Cardiac muscle cell (in vitro differentiated cells and primary cell): ENCODE data around the gene CXCR3. TPM values are rescaled to one million over a fixed set of nuclear protein-coding genes. Genes with fewer than 3 reads are reported as not detected.
A peak's percentile ranks its signal among the peaks of the same experiment; 100 is the strongest.
"Not testable (repeated sequence)": the region's sequence is repeated elsewhere in the genome, so short reads cannot be mapped to it uniquely, and the experiment has no call there.

ENCODE experiments used
- DNase-seq, 2 donors: peaks; one replicate each; pipeline versions ENCODE4 v3.0.0 to v3.0.0-alpha.2; 2010 to 2017; ENCODE audit warnings: low read depth in 1 of 2, low spot score in 1 of 2
- H3K27ac ChIP-seq: fragments of 200-600 bp; sonication (generic); 2 replicates; pipeline ENCODE4 v1.5.1; 2016
- H3K27me3 ChIP-seq: fragments of 200-600 bp; sonication (generic); 2 replicates; pipeline ENCODE4 v1.6.0; 2016; ENCODE audit warnings: control low read depth
- H3K36me3 ChIP-seq: fragments of 200-600 bp; sonication (generic); 2 replicates; pipeline ENCODE4 v1.5.1; 2016; ENCODE audit warnings: control low read depth
- H3K4me1 ChIP-seq: fragments of 200-600 bp; sonication (generic); 2 replicates; pipeline ENCODE4 v1.8.1; 2017; ENCODE audit warnings: low read depth, mild to moderate bottlenecking, mixed run types
- H3K4me3 ChIP-seq: fragments of 200-600 bp; sonication (generic); 2 replicates; pipeline ENCODE4 v1.5.1; 2016; ENCODE audit warnings: mild to moderate bottlenecking
- H3K9me3 ChIP-seq: fragments of 200-600 bp; sonication (generic); 2 replicates; pipeline ENCODE4 v1.5.1; 2017; ENCODE audit warnings: low read depth, mild to moderate bottlenecking, control low read depth
- polyA plus RNA-seq: library from polyadenylated mRNA; unstranded; fragments of >200 nt; fragmentation: Nextera tagmentation; extraction: Ambion mirVana; gene quantifications from 2 replicates; pipeline ENCODE4 v1.2.1, GENCODE V29; 2016
- total RNA-seq: library from RNA; depleted of rRNA; stranded (reverse); fragments of >200 nt; gene quantifications from 2 replicates; pipeline ENCODE4 v1.2.3, GENCODE V29; 2016
- TF ChIP-seq, protein P1 (sequence below): IDR thresholded peaks from 2 replicates; pipeline ENCODE4 v1.5.1; 2012; ENCODE audit warnings: low read depth, mild to moderate bottlenecking, low read length

Gene CXCR3
- total and polyA plus RNA-seq, 2 experiments from 2014 or later, result not detected

DNA sequence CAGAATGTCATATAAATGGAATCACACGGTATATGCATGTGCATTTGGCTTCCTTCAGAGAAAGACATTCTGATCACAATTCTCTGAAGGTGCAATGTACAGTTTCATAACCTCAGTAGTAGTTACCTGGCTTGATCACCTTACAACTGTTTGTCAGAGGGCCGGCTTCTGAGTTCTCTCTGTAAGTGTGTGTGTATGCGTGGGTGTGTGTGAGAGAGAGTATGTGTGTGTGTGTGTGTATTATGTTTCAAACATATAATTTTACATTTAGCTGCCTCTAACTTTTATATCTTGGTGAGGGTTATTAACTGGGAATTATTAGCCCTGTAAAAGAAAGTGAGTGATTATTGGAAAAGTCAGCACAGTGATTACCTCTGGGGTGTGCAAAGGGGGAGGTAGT, 41.0 kb upstream of the CXCR3 start:
- TF ChIP-seq, protein P1, sequence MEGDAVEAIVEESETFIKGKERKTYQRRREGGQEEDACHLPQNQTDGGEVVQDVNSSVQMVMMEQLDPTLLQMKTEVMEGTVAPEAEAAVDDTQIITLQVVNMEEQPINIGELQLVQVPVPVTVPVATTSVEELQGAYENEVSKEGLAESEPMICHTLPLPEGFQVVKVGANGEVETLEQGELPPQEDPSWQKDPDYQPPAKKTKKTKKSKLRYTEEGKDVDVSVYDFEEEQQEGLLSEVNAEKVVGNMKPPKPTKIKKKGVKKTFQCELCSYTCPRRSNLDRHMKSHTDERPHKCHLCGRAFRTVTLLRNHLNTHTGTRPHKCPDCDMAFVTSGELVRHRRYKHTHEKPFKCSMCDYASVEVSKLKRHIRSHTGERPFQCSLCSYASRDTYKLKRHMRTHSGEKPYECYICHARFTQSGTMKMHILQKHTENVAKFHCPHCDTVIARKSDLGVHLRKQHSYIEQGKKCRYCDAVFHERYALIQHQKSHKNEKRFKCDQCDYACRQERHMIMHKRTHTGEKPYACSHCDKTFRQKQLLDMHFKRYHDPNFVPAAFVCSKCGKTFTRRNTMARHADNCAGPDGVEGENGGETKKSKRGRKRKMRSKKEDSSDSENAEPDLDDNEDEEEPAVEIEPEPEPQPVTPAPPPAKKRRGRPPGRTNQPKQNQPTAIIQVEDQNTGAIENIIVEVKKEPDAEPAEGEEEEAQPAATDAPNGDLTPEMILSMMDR, result no peak
- DNase-seq, result no peak
- no peaks in the 10 kb centered on the region for H3K4me1 ChIP-seq
- H3K4me3 ChIP-seq, result no peak overlapping the region
- H3K36me3 ChIP-seq, result no peaks in the 10 kb centered on the region
- H3K27ac ChIP-seq, result no peak overlapping the region
- no peaks in the 10 kb centered on the region for H3K27me3 ChIP-seq
- H3K9me3 ChIP-seq, result no peaks in the 10 kb centered on the region

- TF ChIP-seq, protein P1, result no peak
- H3K4me1 ChIP-seq, result no peaks in the 10 kb centered on the region
- H3K27ac ChIP-seq, result no peak overlapping the region
- H3K9me3 ChIP-seq, result no peaks in the 10 kb centered on the region
- no peaks in the 10 kb centered on the region for H3K27me3 ChIP-seq
- DNase-seq, result no peak
- no peaks in the 10 kb centered on the region for H3K36me3 ChIP-seq
- no peak overlapping the region for H3K4me3 ChIP-seq
Observed at GRCh38 chrX:71657267-71657666, 39.0 kb upstream of the CXCR3 start.

DNA sequence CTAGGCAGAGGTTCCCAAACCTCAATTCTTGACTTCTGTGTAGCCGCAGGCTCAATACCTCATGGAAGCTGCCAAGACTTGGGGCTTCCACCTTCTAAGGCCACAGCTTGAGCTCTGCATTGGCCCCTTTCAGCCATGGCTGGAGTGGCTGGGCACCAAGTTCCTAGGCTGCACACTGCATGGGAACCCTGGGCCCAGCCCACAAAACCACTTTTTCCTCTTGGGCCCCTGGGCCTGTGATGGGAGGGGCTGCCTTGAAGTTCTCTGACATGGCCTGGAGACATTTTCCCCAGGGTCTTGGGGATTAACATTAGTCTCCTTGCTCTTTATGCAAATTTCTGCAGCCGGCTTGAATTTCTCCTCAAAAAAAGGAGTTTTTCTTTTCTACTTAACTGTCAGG, 35.0 kb upstream of the CXCR3 start:
- H3K4me3 ChIP-seq, result no peak overlapping the region
- no peaks in the 10 kb centered on the region for H3K9me3 ChIP-seq
- H3K36me3 ChIP-seq, result no peaks in the 10 kb centered on the region
- no peaks in the 10 kb centered on the region for H3K27me3 ChIP-seq
- DNase-seq, result no peak
- no peak overlapping the region for H3K27ac ChIP-seq
- no peaks in the 10 kb centered on the region for H3K4me1 ChIP-seq
- TF ChIP-seq, protein P1, result no peak

- Histone ChIP-seq H3K27ac (no peak overlapping the region), H3K27me3 (no peaks in the 10 kb centered on the region), H3K4me1 (no peaks in the 10 kb centered on the region), H3K36me3 (no peaks in the 10 kb centered on the region), H3K9me3 (no peaks in the 10 kb centered on the region), H3K4me3 (no peak overlapping the region)
- peak; percentile 55 to 65 for DNase-seq
- TF ChIP-seq, protein P1, result peak; percentile 53
Observed at GRCh38 chrX:71652405-71652804, 34.1 kb upstream of the CXCR3 start.

GRCh38 chrX:71650333-71650969, 32.1 kb upstream of the CXCR3 start:
- Histone ChIP-seq H3K4me3 (no peak overlapping the region), H3K27me3 (no peaks in the 10 kb centered on the region), H3K9me3 (no peaks in the 10 kb centered on the region), H3K4me1 (no peaks in the 10 kb centered on the region), H3K27ac (no peak overlapping the region), H3K36me3 (no peaks in the 10 kb centered on the region)
- peak in 1 of 2 donors; percentile 41 for DNase-seq
- TF ChIP-seq, protein P1, result peak; percentile 4

DNA sequence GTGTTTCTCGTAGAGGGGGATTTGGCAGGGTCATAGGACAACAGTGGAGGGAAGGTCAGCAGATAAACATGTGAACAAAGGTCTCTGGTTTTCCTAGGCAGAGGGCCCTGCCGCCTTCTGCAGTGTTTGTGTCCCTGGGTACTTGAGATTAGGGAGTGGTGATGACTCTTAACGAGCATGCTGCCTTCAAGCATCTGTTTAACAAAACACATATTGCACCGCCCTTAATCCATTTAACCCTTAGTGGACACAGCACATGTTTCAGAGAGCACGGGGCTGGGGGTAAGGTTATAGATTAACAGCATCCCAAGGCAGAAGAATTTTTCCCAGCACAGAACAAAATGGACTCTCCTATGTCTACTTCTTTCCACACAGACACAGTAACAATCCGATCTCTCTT, 26.1 kb upstream of the CXCR3 start:
- DNase-seq, H3K4me3 ChIP-seq, H3K27me3 ChIP-seq, H3K27ac ChIP-seq, H3K36me3 ChIP-seq, H3K9me3 ChIP-seq, H3K4me1 ChIP-seq: not testable (repeated sequence)
